MM.1S (cell line): Measurements from ENCODE around the gene ENOX1.
"Not testable (repeated sequence)": the region's sequence is repeated elsewhere in the genome, so short reads cannot be mapped to it uniquely, and the experiment has no call there.

ENCODE experiments used
- DNase-seq: peaks from one replicate; pipeline ENCODE4 v3.0.0-alpha.2; 2015
- H2AFZ ChIP-seq: fragments of 300-600 bp; sonication (generic); 2 replicates; pipeline ENCODE4 v1.6.0; 2016; ENCODE audit warnings: antibody characterized with exemption, low read length
- H3F3A ChIP-seq: fragments of 300-600 bp; sonication (generic); 2 replicates; pipeline ENCODE4 v1.6.1; 2016; ENCODE audit warnings: mild to moderate bottlenecking, antibody characterized with exemption, low read length, moderate library complexity, mixed read lengths; ENCODE audit not compliant: insufficient read depth
- H3K27ac ChIP-seq: fragments of 300-600 bp; sonication (generic); 2 replicates; pipeline ENCODE4 v1.5.1; 2016; ENCODE audit warnings: mild to moderate bottlenecking, low read length
- H3K27me3 ChIP-seq: fragments of 300-600 bp; sonication (generic); replicated peaks from 2 replicates; pipeline ENCODE4 v1.6.0; 2016; ENCODE audit warnings: low read length; ENCODE audit not compliant: insufficient read depth
- H3K36me3 ChIP-seq: fragments of 300-600 bp; sonication (generic); replicated peaks from 2 replicates; pipeline ENCODE4 v1.6.1; 2016; ENCODE audit warnings: mild to moderate bottlenecking, low read length, mixed read lengths; ENCODE audit not compliant: insufficient read depth
- H3K4me1 ChIP-seq: fragments of 300-600 bp; sonication (generic); 2 replicates; pipeline ENCODE4 v1.6.1; 2016; ENCODE audit warnings: low read length, mixed read lengths
- H3K4me2 ChIP-seq: fragments of 300-600 bp; sonication (generic); 2 replicates; pipeline ENCODE4 v1.6.0; 2016; ENCODE audit warnings: low read depth, low read length
- H3K4me3 ChIP-seq: fragments of 300-600 bp; sonication (generic); 2 replicates; pipeline ENCODE4 v1.5.1; 2016; ENCODE audit warnings: low read length, mixed read lengths
- H3K79me2 ChIP-seq: fragments of 300-600 bp; sonication (generic); 2 replicates; pipeline ENCODE4 v1.6.1; 2016; ENCODE audit warnings: mixed run types, low read length, mixed read lengths
- H3K9ac ChIP-seq: fragments of 300-600 bp; sonication (generic); 2 replicates; pipeline ENCODE4 v1.6.1; 2016; ENCODE audit warnings: low read length, mixed read lengths
- H3K9me2 ChIP-seq: fragments of 300-600 bp; sonication (generic); replicated peaks from 2 replicates; pipeline ENCODE4 v1.6.1; 2016; ENCODE audit warnings: mild to moderate bottlenecking, low read length, mixed read lengths; ENCODE audit not compliant: insufficient read depth
- H3K9me3 ChIP-seq: fragments of 300-600 bp; sonication (generic); replicated peaks from 2 replicates; pipeline ENCODE4 v1.6.1; 2016; ENCODE audit warnings: mild to moderate bottlenecking, low read length, mixed read lengths; ENCODE audit not compliant: insufficient read depth
- H4K20me1 ChIP-seq: fragments of 300-600 bp; sonication (generic); 2 replicates; pipeline ENCODE4 v1.6.1; 2016; ENCODE audit warnings: mild to moderate bottlenecking, low read length, moderate library complexity, mixed read lengths; ENCODE audit not compliant: insufficient read depth
- EZH2 ChIP-seq: fragments of 300-600 bp; sonication (generic); optimal IDR thresholded peaks from 2 replicates; pipeline ENCODE3; 2017; ENCODE audit warnings: low read depth, mild to moderate bottlenecking, antibody characterized with exemption, low read length, mixed read lengths
- EZH2phosphoT487 ChIP-seq: fragments of 300-600 bp; sonication (generic); IDR thresholded peaks from 2 replicates; pipeline ENCODE4 v1.6.1; 2018; ENCODE audit warnings: antibody characterized with exemption, low read length
- TF ChIP-seq, protein P1 (sequence below): fragments of 300-600 bp; sonication (generic); IDR thresholded peaks from 2 replicates; pipeline ENCODE4 v1.5.1; 2016; ENCODE audit warnings: antibody characterized with exemption, low read length, mixed read lengths

ENOX1 gene

DNA sequence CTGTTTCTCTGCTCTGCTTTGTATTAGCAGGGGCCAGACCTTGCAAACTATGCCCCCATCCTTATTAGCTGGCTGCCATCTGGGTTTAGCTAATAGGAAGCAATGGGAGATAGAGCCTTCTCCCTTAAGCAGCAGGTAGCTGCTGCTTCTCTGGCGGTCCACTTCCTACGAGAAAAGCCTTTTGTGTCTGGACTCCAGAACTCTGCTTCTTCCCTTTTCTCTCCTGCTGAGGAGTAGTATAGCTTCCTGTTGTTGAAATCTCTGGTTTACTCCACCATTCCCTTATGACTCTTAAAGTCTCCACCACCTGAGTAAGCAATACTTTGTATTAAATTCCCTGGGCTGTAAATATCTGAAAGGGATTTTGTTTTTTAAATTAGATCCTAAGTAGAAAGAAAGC lies 616.3 kb downstream of the ENOX1 start:
- Histone ChIP-seq H3K36me3 (no peaks in the 10 kb centered on the region), H3K27ac (no peak overlapping the region), H3F3A (no peaks in the 10 kb centered on the region), H3K79me2 (no peaks in the 10 kb centered on the region), H3K9me3 (no peaks in the 10 kb centered on the region), H3K4me2 (no peak overlapping the region), H2AFZ (no peak overlapping the region), H3K4me1 (no peaks in the 10 kb centered on the region), H4K20me1 (no peaks in the 10 kb centered on the region), H3K9ac (no peak overlapping the region), H3K9me2 (no peaks in the 10 kb centered on the region), H3K27me3 (no peaks in the 10 kb centered on the region), H3K4me3 (no peak overlapping the region)
- no peak for DNase-seq
- TF ChIP-seq, protein P1, sequence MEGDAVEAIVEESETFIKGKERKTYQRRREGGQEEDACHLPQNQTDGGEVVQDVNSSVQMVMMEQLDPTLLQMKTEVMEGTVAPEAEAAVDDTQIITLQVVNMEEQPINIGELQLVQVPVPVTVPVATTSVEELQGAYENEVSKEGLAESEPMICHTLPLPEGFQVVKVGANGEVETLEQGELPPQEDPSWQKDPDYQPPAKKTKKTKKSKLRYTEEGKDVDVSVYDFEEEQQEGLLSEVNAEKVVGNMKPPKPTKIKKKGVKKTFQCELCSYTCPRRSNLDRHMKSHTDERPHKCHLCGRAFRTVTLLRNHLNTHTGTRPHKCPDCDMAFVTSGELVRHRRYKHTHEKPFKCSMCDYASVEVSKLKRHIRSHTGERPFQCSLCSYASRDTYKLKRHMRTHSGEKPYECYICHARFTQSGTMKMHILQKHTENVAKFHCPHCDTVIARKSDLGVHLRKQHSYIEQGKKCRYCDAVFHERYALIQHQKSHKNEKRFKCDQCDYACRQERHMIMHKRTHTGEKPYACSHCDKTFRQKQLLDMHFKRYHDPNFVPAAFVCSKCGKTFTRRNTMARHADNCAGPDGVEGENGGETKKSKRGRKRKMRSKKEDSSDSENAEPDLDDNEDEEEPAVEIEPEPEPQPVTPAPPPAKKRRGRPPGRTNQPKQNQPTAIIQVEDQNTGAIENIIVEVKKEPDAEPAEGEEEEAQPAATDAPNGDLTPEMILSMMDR: no peak
- TF ChIP-seq EZH2phosphoT487: no peak
- no peak for TF ChIP-seq EZH2

GRCh38 chr13:43168434-43168833 lies 618.3 kb downstream of the ENOX1 start:
- H3K27me3 ChIP-seq, H3K79me2 ChIP-seq, H3K36me3 ChIP-seq, H3K9me3 ChIP-seq, H3K4me3 ChIP-seq, H3K9ac ChIP-seq, DNase-seq, H3K4me1 ChIP-seq, H3K27ac ChIP-seq, H2AFZ ChIP-seq, H3K9me2 ChIP-seq, H3F3A ChIP-seq, H3K4me2 ChIP-seq, H4K20me1 ChIP-seq: not testable (repeated sequence)

DNA sequence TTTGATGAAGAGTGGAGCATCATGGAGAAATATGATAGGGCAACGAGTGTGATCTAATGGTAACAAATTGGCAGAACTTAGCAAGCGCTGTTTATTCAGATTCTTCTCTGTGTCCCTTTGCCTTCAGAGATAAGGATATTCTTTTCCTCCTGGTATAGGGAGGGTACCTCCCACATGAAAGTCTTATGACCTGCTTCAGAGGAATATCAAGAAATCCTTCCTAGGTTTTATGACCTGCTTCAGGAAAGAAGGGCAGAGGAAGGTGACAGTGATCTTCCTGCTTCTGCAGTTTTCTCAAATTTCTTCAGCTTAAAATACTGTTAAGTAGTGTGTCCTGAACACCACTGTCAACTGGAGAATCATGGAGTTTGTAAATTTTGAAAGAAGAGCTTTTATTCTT lies 619.0 kb downstream of the ENOX1 start:
- TF ChIP-seq EZH2: no peak
- TF ChIP-seq, protein P1: no peak
- no peak for TF ChIP-seq EZH2phosphoT487
- Histone ChIP-seq H3K4me3 (no peak overlapping the region), H3K79me2 (no peaks in the 10 kb centered on the region), H3K9ac (no peak overlapping the region), H3K4me2 (no peak overlapping the region), H3K27me3 (no peaks in the 10 kb centered on the region), H3F3A (no peaks in the 10 kb centered on the region), H3K27ac (no peak overlapping the region), H3K4me1 (no peaks in the 10 kb centered on the region), H4K20me1 (no peaks in the 10 kb centered on the region), H2AFZ (no peak overlapping the region), H3K9me2 (no peaks in the 10 kb centered on the region), H3K9me3 (no peaks in the 10 kb centered on the region), H3K36me3 (no peaks in the 10 kb centered on the region)
- no peak for DNase-seq

DNA sequence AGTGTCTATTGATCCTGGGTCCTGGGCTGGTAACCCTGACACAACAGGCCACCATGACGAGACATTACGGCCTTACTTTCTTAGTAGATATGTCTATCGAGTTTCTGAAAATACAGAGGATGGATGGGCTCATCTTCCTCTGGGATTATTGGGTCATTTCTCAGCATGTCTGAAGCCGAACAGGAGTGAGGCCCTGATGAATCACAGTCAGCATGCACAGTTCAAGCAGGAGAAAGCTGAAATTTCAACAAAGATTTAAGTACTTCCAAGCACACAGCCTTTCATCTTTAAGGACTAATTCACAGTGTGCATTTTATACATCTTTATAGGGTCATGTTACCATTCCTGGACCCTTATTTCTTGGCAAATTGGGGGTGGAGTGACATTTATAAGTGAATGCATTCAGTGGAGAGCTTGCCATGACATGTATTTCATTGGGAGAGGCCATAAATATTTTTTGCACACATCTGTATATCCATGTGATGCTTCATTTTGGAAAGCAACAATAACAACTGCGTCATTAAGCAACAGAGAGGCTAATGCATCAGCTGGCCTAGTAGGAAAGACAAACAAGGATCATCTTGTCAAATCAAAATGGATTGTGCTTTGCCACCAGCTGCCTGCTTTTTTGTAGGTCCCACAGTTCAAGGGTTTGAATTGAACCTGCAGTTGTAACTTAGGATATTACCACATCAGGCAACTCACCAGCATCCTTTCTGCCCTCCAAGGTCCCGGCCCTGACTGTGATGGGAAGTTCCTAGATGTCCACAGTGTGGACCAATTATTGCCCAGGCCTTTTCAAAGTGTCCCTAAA lies 619.9 kb downstream of the ENOX1 start:
- Histone ChIP-seq H3K36me3 (no peaks in the 10 kb centered on the region), H3K4me1 (no peaks in the 10 kb centered on the region), H3K79me2 (no peaks in the 10 kb centered on the region), H3K9me2 (no peaks in the 10 kb centered on the region), H3F3A (no peaks in the 10 kb centered on the region), H3K9ac (no peak overlapping the region), H3K27me3 (no peaks in the 10 kb centered on the region), H3K4me2 (no peak overlapping the region), H3K4me3 (no peak overlapping the region), H2AFZ (no peak overlapping the region), H4K20me1 (no peaks in the 10 kb centered on the region), H3K9me3 (no peaks in the 10 kb centered on the region), H3K27ac (no peak overlapping the region)
- no peak for DNase-seq
- TF ChIP-seq EZH2phosphoT487 (no peak), EZH2 (no peak)
- TF ChIP-seq, protein P1: no peak
